ENCODE measurements around the gene GPS2.

GPS2 gene

GRCh38 chr17:7328009-7328408 lies 12.8 kb upstream of the GPS2 start:
- Histone ChIP-seq H3K9ac (ENCODE audit: low read length) (no peak overlapping the region), H2BK12ac (ENCODE audit: low read length) (no peak overlapping the region), H3K79me2 (ENCODE audit: control insufficient read depth, insufficient read depth, low read length, poor library complexity) (peaks cover 4% of the 10 kb centered on the region), H4K91ac (ENCODE audit: low read depth, low read length) (no peak overlapping the region), H3K18ac (ENCODE audit: low read length) (no peak overlapping the region), H3K36me3 (ENCODE audit: control insufficient read depth in 1 of 2, insufficient read depth in 2 of 2, low read length in 2 of 2) (peaks cover 34 to 39% of the 10 kb centered on the region in 2 experiments), H2AK5ac (ENCODE audit: low read length) (no peak overlapping the region), H3K23ac (ENCODE audit: low read length) (no peak overlapping the region), H3K27ac (ENCODE audit: low read depth, low read length) (no peak overlapping the region), H3K4ac (ENCODE audit: low read depth, low read length) (no peak overlapping the region), H3K4me3 (ENCODE audit: low read depth, low read length) (no peak overlapping the region), H3K27me3 (ENCODE audit: insufficient read depth, low read length) (no peaks in the 10 kb centered on the region), H3K4me1 (ENCODE audit: control insufficient read depth in 1 of 2, insufficient read depth in 2 of 2, low read length in 2 of 2) (peaks cover 4 to 8% of the 10 kb centered on the region in 2 experiments), H3K9me3 (ENCODE audit: insufficient read depth, low read depth, low read length) (no peaks in the 10 kb centered on the region), H2BK5ac (ENCODE audit: low read depth, low read length, poor library complexity) (no peak overlapping the region), H4K8ac (ENCODE audit: low read depth, low read length) (no peak overlapping the region), H2AFZ (ENCODE audit: insufficient read depth, low read length, poor library complexity) (no peak overlapping the region), H4K12ac (ENCODE audit: low read depth, low read length) (no peak overlapping the region), H3K14ac (ENCODE audit: low read length) (no peak overlapping the region), H3K4me2 (ENCODE audit: low read length) (no peak overlapping the region), H3K79me1 (ENCODE audit: low read length) (peaks cover 11% of the 10 kb centered on the region), H2BK120ac (ENCODE audit: insufficient read depth, low read length, poor library complexity) (no peak overlapping the region)
- DNase-seq = no peak
- WGBS (ENCODE audit: extremely low coverage, insufficient coverage, insufficient read length) = no CpG with 5 or more reads among the region's 1 CpG

- H3K18ac ChIP-seq (ENCODE audit: low read length) = no peak overlapping the region
- WGBS (ENCODE audit: extremely low coverage, insufficient coverage, insufficient read length) = no CpG with 5 or more reads among the region's 17 CpGs
- H3K14ac ChIP-seq (ENCODE audit: low read length) = no peak overlapping the region
- H3K4me3 ChIP-seq (ENCODE audit: low read depth, low read length) = no peak overlapping the region
- H3K9me3 ChIP-seq (ENCODE audit: insufficient read depth, low read depth, low read length) = no peaks in the 10 kb centered on the region
- H3K79me2 ChIP-seq (ENCODE audit: control insufficient read depth, insufficient read depth, low read length, poor library complexity) = peaks cover 4% of the 10 kb centered on the region
- no peak overlapping the region for H2BK5ac ChIP-seq (ENCODE audit: low read depth, low read length, poor library complexity)
- no peak overlapping the region for H3K4me2 ChIP-seq (ENCODE audit: low read length)
- H4K8ac ChIP-seq (ENCODE audit: low read depth, low read length) = no peak overlapping the region
- no peak overlapping the region for H3K27ac ChIP-seq (ENCODE audit: low read depth, low read length)
- H4K12ac ChIP-seq (ENCODE audit: low read depth, low read length) = no peak overlapping the region
- DNase-seq = no peak
- H3K4me1 ChIP-seq (ENCODE audit: control insufficient read depth in 1 of 2, insufficient read depth in 2 of 2, low read length in 2 of 2) = peaks cover 4 to 8% of the 10 kb centered on the region in 2 experiments
- no peak overlapping the region for H3K23ac ChIP-seq (ENCODE audit: low read length)
- H2AK5ac ChIP-seq (ENCODE audit: low read length) = no peak overlapping the region
- H2AFZ ChIP-seq (ENCODE audit: insufficient read depth, low read length, poor library complexity) = no peak overlapping the region
- no peaks in the 10 kb centered on the region for H3K27me3 ChIP-seq (ENCODE audit: insufficient read depth, low read length)
- no peak overlapping the region for H3K9ac ChIP-seq (ENCODE audit: low read length)
- H2BK120ac ChIP-seq (ENCODE audit: insufficient read depth, low read length, poor library complexity) = no peak overlapping the region
- no peak overlapping the region for H2BK12ac ChIP-seq (ENCODE audit: low read length)
- H3K79me1 ChIP-seq (ENCODE audit: low read length) = peaks cover 11% of the 10 kb centered on the region
- no peak overlapping the region for H4K91ac ChIP-seq (ENCODE audit: low read depth, low read length)
- H3K4ac ChIP-seq (ENCODE audit: low read depth, low read length) = no peak overlapping the region
- H3K36me3 ChIP-seq (ENCODE audit: control insufficient read depth in 1 of 2, insufficient read depth in 2 of 2, low read length in 2 of 2) = peaks cover 39 to 44% of the 10 kb centered on the region in 2 experiments
Observed at GRCh38 chr17:7327501-7327900, 12.3 kb upstream of the GPS2 start.

GRCh38 chr17:7327056-7327455 lies 11.9 kb upstream of the GPS2 start:
- H3K9ac ChIP-seq (ENCODE audit: low read length) = no peak overlapping the region
- no CpG with 5 or more reads among the region's 7 CpGs for WGBS (ENCODE audit: extremely low coverage, insufficient coverage, insufficient read length)

GRCh38 chr17:7326186-7326585 lies 11.0 kb upstream of the GPS2 start:
- Histone ChIP-seq H2BK120ac (ENCODE audit: insufficient read depth, low read length, poor library complexity) (no peak overlapping the region), H2BK5ac (ENCODE audit: low read depth, low read length, poor library complexity) (no peak overlapping the region), H2AFZ (ENCODE audit: insufficient read depth, low read length, poor library complexity) (no peak overlapping the region), H3K4me3 (ENCODE audit: low read depth, low read length) (no peak overlapping the region), H3K14ac (ENCODE audit: low read length) (no peak overlapping the region), H4K8ac (ENCODE audit: low read depth, low read length) (no peak overlapping the region), H3K23ac (ENCODE audit: low read length) (no peak overlapping the region), H3K79me2 (ENCODE audit: control insufficient read depth, insufficient read depth, low read length, poor library complexity) (peaks cover 4% of the 10 kb centered on the region), H2BK12ac (ENCODE audit: low read length) (no peak overlapping the region), H4K91ac (ENCODE audit: low read depth, low read length) (no peak overlapping the region), H4K12ac (ENCODE audit: low read depth, low read length) (no peak overlapping the region), H3K18ac (ENCODE audit: low read length) (no peak overlapping the region), H2AK5ac (ENCODE audit: low read length) (no peak overlapping the region), H3K27me3 (ENCODE audit: insufficient read depth, low read length) (no peaks in the 10 kb centered on the region), H3K9ac (ENCODE audit: low read length) (no peak overlapping the region), H3K79me1 (ENCODE audit: low read length) (peaks cover 11% of the 10 kb centered on the region), H3K4me2 (ENCODE audit: low read length) (no peak overlapping the region), H3K27ac (ENCODE audit: low read depth, low read length) (no peak overlapping the region), H3K9me3 (ENCODE audit: insufficient read depth, low read depth, low read length) (no peaks in the 10 kb centered on the region), H3K4ac (ENCODE audit: low read depth, low read length) (no peak overlapping the region), H3K36me3 (ENCODE audit: control insufficient read depth in 1 of 2, insufficient read depth in 2 of 2, low read length in 2 of 2) (peaks cover 52 to 57% of the 10 kb centered on the region in 2 experiments), H3K4me1 (ENCODE audit: control insufficient read depth in 1 of 2, insufficient read depth in 2 of 2, low read length in 2 of 2) (peaks cover 4 to 8% of the 10 kb centered on the region in 2 experiments)
- WGBS (ENCODE audit: extremely low coverage, insufficient coverage, insufficient read length) = no CpG with 5 or more reads among the region's 11 CpGs
- no peak for DNase-seq

More at GRCh38 chr17:7327056-7327455, 11.9 kb upstream of the GPS2 start:
- Histone ChIP-seq H2BK12ac (ENCODE audit: low read length) (no peak overlapping the region), H2BK5ac (ENCODE audit: low read depth, low read length, poor library complexity) (no peak overlapping the region), H3K4me3 (ENCODE audit: low read depth, low read length) (no peak overlapping the region), H3K36me3 (ENCODE audit: control insufficient read depth in 1 of 2, insufficient read depth in 2 of 2, low read length in 2 of 2) (peaks cover 44 to 49% of the 10 kb centered on the region in 2 experiments), H4K8ac (ENCODE audit: low read depth, low read length) (no peak overlapping the region), H3K27ac (ENCODE audit: low read depth, low read length) (no peak overlapping the region), H3K79me2 (ENCODE audit: control insufficient read depth, insufficient read depth, low read length, poor library complexity) (peaks cover 4% of the 10 kb centered on the region), H3K18ac (ENCODE audit: low read length) (no peak overlapping the region), H3K4ac (ENCODE audit: low read depth, low read length) (no peak overlapping the region), H3K9me3 (ENCODE audit: insufficient read depth, low read depth, low read length) (no peaks in the 10 kb centered on the region), H2AK5ac (ENCODE audit: low read length) (no peak overlapping the region), H3K79me1 (ENCODE audit: low read length) (peaks cover 11% of the 10 kb centered on the region), H2AFZ (ENCODE audit: insufficient read depth, low read length, poor library complexity) (no peak overlapping the region), H2BK120ac (ENCODE audit: insufficient read depth, low read length, poor library complexity) (no peak overlapping the region), H3K23ac (ENCODE audit: low read length) (no peak overlapping the region), H3K14ac (ENCODE audit: low read length) (no peak overlapping the region), H3K4me1 (ENCODE audit: control insufficient read depth in 1 of 2, insufficient read depth in 2 of 2, low read length in 2 of 2) (peaks cover 4 to 8% of the 10 kb centered on the region in 2 experiments), H3K4me2 (ENCODE audit: low read length) (no peak overlapping the region), H4K91ac (ENCODE audit: low read depth, low read length) (no peak overlapping the region), H4K12ac (ENCODE audit: low read depth, low read length) (no peak overlapping the region), H3K27me3 (ENCODE audit: insufficient read depth, low read length) (no peaks in the 10 kb centered on the region)
- no peak for DNase-seq

All from trophoblast cell (in vitro differentiated cells and primary cell).